ENCODE data around the gene FAM53A. TPM values are rescaled to one million over a fixed set of nuclear protein-coding genes. Genes with fewer than 3 reads are reported as not detected.

The FAM53A gene
- total and polyA plus RNA-seq, 2 of the 4 experiments (the other 2 are of a cell fraction): 2.0 to 3.1 TPM

DNA sequence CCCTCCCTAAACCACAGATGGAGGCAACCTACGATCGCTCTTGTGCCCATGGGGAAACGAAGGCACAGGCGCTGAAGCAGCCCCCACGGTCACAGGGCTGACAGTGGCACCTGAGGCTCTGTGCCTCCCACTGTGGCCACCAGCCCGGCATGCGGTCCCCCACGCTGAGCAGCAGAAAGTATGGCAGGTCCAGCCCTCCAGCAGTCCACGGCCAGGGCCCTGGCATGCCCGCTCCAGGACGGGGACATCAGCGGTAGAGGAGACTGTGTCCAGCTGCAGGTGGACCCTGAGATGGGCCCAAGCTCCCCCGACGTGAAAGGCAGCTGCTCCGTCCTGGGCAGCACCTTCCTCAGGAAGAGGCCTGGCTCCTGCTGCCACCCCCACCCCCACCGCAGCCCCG is 61.2 kb downstream of the FAM53A start:
- ChIA-PET POLR2A (ENCODE audit: unreplicated experiment) (no interaction called here), CTCF (no interaction called here)
- Histone ChIP-seq H3K4ac (ENCODE audit: low read depth, low read length) (no peak overlapping the region), H3K56ac (ENCODE audit: extremely low read depth, insufficient read depth, low read length) (no peak overlapping the region), H2BK5ac (ENCODE audit: low read depth, low read length, poor library complexity, severe bottlenecking) (no peak overlapping the region), H3K18ac (ENCODE audit: low read depth, low read length) (no peak overlapping the region), H3K9me3 (ENCODE audit: control insufficient read depth, insufficient read depth, low read length) (peaks cover 2% of the 10 kb centered on the region), H2AFZ (replicated peaks; ENCODE audit: low read length, poor library complexity) (no peak overlapping the region), H3K27ac (ENCODE audit: insufficient read depth, low read length) (no peak overlapping the region), H3K27me3 (ENCODE audit: control insufficient read depth, insufficient read depth, low read length) (no peaks in the 10 kb centered on the region), H3K36me3 (ENCODE audit: control insufficient read depth, insufficient read depth, low read length) (no peaks in the 10 kb centered on the region), H3K23ac (ENCODE audit: low read depth, low read length) (no peak overlapping the region), H3K79me1 (ENCODE audit: low read depth in 1 of 2, low read length in 2 of 2) (no peaks in the 10 kb centered on the region), H2BK120ac (ENCODE audit: low read depth, low read length) (no peak overlapping the region), H4K8ac (ENCODE audit: low read depth in 2 of 2, low read length in 2 of 2) (no peak overlapping the region), H2BK20ac (ENCODE audit: low read depth, low read length) (no peak overlapping the region), H4K5ac (ENCODE audit: low read depth, low read length) (no peak overlapping the region), H3K4me3 (ENCODE audit: insufficient read depth, low read depth, low read length) (no peak overlapping the region), H2AK9ac (replicated peaks; ENCODE audit: low read depth, low read length, poor library complexity) (no peak overlapping the region), H4K20me1 (ENCODE audit: insufficient read depth, low read length) (no peaks in the 10 kb centered on the region), H3K4me1 (ENCODE audit: control insufficient read depth, insufficient read depth, low read length) (no peaks in the 10 kb centered on the region), H3K14ac (replicated peaks; ENCODE audit: low read depth, low read length) (no peak overlapping the region), H2BK15ac (ENCODE audit: low read depth, low read length) (no peak overlapping the region), H3K4me2 (ENCODE audit: low read depth, low read length) (no peak overlapping the region), H4K91ac (ENCODE audit: insufficient read depth, low read depth, low read length) (no peak overlapping the region), H3K9ac (ENCODE audit: low read depth, low read length) (no peak overlapping the region), H3K9me1 (ENCODE audit: insufficient read depth, low read length) (no peaks in the 10 kb centered on the region), H2AK5ac (ENCODE audit: low read depth, low read length) (no peak overlapping the region)
- ATAC-seq (ENCODE audit: low read depth): no peak
- no peak for DNase-seq
- in situ Hi-C loops (cut with MboI; ENCODE audit: low sequenced_read_pairs): no loop called here
- dilution Hi-C loops (cut with HindIII; ENCODE audit: low sequenced_read_pairs, unreplicated experiment): no loop called here
- BruUV-seq (replicated peaks): no TSS peak
- 83% methylated on average over 9 of the region's 17 CpGs; no CpG with 5 or more reads in 1 of the 2 experiments for WGBS, 2 experiments (ENCODE audit: extremely low coverage in 2 of 2, insufficient read length in 1 of 2)
- TF ChIP-seq RFX5 (IDR thresholded peaks at IDR 0.05; ENCODE audit: low read depth, low read length) (no peak), BHLHE40 (IDR thresholded peaks at IDR 0.05; ENCODE audit: low read depth, low read length) (no peak), CHD1 (IDR thresholded peaks at IDR 0.05; ENCODE audit: low read depth, low read length) (no peak), RAD21 (IDR thresholded peaks at IDR 0.05; ENCODE audit: low read length) (no peak), CEBPB (IDR thresholded peaks at IDR 0.05; ENCODE audit: low read depth, low read length) (no peak), MAFK (IDR thresholded peaks at IDR 0.05; ENCODE audit: low read depth, low read length) (no peak), POLR2A (IDR thresholded peaks at IDR 0.05; ENCODE audit: low read depth, low read length) (no peak)
- TF ChIP-seq, protein P1, sequence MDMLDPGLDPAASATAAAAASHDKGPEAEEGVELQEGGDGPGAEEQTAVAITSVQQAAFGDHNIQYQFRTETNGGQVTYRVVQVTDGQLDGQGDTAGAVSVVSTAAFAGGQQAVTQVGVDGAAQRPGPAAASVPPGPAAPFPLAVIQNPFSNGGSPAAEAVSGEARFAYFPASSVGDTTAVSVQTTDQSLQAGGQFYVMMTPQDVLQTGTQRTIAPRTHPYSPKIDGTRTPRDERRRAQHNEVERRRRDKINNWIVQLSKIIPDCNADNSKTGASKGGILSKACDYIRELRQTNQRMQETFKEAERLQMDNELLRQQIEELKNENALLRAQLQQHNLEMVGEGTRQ (IDR thresholded peaks at IDR 0.05; ENCODE audit: low read depth, low read length): no peak
- TF ChIP-seq, protein P2, sequence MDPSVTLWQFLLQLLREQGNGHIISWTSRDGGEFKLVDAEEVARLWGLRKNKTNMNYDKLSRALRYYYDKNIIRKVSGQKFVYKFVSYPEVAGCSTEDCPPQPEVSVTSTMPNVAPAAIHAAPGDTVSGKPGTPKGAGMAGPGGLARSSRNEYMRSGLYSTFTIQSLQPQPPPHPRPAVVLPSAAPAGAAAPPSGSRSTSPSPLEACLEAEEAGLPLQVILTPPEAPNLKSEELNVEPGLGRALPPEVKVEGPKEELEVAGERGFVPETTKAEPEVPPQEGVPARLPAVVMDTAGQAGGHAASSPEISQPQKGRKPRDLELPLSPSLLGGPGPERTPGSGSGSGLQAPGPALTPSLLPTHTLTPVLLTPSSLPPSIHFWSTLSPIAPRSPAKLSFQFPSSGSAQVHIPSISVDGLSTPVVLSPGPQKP (IDR thresholded peaks at IDR 0.05; ENCODE audit: borderline replicate concordance, low read depth, low read length): no peak
- intact Hi-C loops (cut with micrococcal nuclease): no loop called here
